Measurements from ENCODE around the gene SP140.
"Not testable (repeated sequence)": the region's sequence is repeated elsewhere in the genome, so short reads cannot be mapped to it uniquely, and the experiment has no call there.

The SP140 gene

GRCh38 chr2:230224458-230224857 is 1.1 kb upstream of the SP140 start:
- no peak overlapping the region for H3K4me3 ChIP-seq (ENCODE audit: low read depth, low read length)

GRCh38 chr2:230226051-230226551 is 565 bp downstream of the SP140 start:
- H3K4me3 ChIP-seq (ENCODE audit: low read depth, low read length): no peak overlapping the region

DNA sequence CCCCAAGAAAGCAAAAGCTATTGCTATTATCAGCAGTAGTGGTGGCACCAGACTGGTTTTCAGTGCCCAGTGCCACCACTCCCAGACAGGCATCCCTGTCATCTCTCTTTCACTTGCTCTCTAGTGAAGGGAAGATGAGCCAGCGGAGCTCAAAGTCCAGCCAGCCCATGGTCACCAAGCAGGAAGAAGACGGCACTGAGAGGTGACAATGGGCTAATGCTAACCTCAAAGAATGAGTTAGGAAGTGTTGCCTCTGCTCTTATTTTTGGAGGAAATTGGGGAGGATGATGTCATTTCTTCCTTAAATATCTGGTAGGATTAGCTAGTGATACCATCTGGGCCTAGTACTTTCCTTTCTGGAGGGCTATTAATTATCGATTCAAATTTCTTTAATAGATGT is 1.7 kb downstream of the SP140 start:
- H3K4me3 ChIP-seq (ENCODE audit: low read depth, low read length): no peak overlapping the region

DNA sequence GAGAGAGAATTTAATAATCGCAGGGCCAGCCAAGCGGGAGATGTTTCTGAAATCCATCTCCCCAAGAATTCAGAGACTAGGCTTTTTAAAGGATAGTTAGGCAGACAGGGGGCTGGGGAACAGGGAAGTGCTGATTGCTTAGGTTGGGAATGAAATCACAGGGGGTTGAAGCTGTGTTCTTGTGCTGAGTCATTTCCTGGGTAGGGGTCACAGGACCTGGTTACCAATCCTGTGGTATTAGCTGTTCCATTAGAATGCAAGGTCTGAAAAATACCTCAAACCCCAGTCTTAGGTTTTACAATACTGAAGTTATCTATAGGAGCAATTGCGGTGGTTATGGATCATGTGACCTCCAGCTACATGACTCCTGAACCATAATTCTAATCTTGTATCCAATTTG is 4.6 kb downstream of the SP140 start:
- H3K4me3 ChIP-seq (ENCODE audit: low read depth, low read length): no peak overlapping the region

- H3K4me3 ChIP-seq (ENCODE audit: low read depth, low read length): no peak overlapping the region
Observed at GRCh38 chr2:230230496-230231200, 5.1 kb downstream of the SP140 start.

- H3K4me3 ChIP-seq (ENCODE audit: low read depth, low read length): no peak overlapping the region
Observed at GRCh38 chr2:230231251-230231650, 5.7 kb downstream of the SP140 start.

DNA sequence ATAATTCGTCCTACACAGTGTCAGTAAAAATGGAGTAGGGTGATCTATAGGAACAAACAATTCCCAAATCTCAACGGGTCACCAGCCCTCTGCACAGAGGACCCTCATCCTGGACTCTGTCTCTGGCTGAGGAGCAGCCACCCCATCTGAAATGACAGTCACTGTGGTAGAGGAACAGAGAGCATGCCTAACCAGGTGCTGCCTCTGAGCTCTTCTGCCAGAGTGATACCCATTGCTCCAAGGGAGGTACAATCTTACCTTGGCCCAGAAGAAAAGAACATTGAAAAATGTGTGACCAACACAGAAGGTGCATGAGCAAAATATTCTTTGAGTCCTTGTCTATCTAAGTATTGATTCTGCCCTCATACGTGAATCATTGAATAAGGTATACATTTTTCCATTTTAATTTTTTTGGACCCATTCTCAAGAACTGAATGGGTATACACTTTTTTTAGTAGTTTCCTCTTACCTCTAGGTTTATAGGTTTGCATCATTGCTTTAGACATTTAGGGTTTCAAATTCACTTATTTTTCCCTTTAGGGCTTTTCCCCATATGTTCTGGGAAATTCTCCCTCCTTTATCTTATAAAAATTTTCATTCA is 8.7 kb downstream of the SP140 start:
- no peak overlapping the region for H3K4me3 ChIP-seq (ENCODE audit: low read depth, low read length)

- H3K4me3 ChIP-seq (ENCODE audit: low read depth, low read length): no peak overlapping the region
Observed at GRCh38 chr2:230234845-230235244, 9.3 kb downstream of the SP140 start.

DNA sequence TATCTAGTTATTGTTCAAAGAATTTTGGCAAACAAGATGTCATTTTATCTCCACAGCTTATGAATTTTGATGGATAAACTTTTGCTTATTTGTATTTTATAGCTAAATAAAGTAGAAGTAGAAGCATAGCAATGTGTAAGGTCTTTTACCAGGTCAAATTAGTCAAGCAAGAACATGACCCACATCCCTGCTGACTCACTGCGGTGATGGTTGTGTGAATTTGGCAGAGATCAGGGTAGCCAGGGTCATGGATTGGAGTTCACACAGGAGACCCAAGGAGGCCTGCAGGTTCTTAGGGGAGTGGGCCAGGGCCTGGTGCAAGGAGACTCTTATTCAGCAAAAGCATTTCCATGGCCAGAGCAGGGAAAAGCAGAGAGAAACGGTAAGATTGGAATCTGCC is 18.7 kb downstream of the SP140 start:
- H3K4me3 ChIP-seq (ENCODE audit: low read depth, low read length): no peak overlapping the region

GRCh38 chr2:230246206-230246605 is 20.7 kb downstream of the SP140 start:
- no peak overlapping the region for H3K4me3 ChIP-seq (ENCODE audit: low read depth, low read length)

GRCh38 chr2:230250231-230250630 is 24.7 kb downstream of the SP140 start:
- no peak overlapping the region for H3K4me3 ChIP-seq (ENCODE audit: low read depth, low read length)

DNA sequence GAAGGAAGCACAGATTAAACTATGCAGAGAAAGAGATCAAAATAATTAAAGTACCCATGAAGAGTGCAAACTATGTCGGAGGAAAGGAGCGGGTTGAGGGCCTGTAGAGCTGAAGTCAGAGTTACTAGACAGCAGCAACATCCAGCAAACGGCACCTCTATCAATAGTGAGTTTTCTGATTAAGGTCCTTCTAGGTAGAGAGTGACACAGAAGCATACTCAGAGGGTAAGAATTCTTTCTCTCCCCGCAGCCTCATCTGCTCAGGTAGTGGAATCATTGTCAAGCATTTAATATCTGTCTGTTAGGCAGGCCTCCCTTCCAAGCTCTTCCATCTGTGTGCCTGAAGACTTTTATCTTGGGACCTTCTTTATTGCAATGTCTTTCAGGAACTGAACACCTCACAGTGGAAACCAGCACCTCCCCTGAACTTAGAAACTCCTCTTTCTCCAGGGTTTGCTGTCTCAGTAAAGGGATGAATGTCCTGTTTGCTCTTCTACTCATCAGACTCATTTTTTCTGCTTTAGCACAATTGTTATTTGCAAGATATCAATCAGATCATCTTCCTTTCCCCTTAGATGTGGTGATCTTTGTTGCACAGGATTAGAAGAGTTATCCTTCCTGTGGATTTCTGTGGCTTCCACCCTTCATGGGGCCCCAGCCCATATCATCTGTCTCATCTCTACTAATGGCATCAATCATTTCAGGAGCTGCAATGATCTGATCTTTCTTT is 28.8 kb downstream of the SP140 start:
- H3K4me3 ChIP-seq (ENCODE audit: low read depth, low read length): no peak overlapping the region

DNA sequence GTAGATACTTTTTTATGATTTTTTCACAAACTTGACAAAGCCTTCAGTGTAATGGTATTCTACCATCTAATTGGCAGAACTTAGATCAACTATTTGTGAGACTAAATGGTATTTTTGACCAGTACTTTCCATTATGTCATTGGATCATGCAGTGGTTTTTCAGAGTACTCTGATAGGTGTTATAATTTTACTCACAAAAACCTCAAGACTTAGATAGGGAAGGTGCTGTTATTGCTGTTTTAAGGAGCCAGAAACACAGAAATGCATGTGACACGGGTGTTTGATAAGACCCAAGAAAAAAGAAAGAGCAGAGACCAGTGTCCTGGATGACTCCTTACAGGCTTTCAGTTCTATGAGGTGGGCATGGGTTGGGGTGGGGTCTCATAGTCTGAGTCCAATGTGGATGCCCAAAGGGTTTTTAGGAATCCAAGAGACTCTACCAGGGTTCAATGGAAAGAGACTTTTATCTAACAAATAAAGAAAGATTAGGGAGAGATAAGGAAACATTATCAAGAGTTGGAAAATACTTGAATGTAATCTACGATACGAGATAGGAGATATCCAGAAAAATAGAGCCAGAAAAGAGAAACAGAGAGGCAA is 31.3 kb downstream of the SP140 start:
- no peak overlapping the region for H3K4me3 ChIP-seq (ENCODE audit: low read depth, low read length)

- H3K4me3 ChIP-seq (ENCODE audit: low read depth, low read length): no peak overlapping the region
Observed at GRCh38 chr2:230258483-230258882, 32.9 kb downstream of the SP140 start.

DNA sequence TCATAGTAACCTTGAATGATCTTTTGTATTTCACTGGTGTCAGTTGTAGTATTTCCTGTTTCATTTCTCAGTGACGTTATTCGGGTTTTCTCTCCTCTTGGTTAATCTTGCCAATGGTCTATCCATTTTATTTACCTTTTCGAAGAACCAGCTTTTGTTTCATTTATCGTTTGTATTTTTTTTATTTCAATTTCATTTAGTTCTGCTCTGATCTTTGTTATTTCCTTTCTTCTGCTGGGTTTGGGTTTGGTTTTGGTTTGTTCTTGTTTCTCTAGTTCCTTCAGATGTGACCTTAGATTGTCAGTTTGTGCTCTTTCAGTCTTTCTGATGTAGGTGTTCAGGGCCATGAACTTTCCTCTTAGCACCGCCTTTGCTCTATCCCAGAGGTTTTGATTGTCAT is 36.7 kb downstream of the SP140 start:
- H3K4me3 ChIP-seq (ENCODE audit: low read depth, low read length): no peak overlapping the region

GRCh38 chr2:230264945-230265344 is 39.4 kb downstream of the SP140 start:
- H3K4me3 ChIP-seq (ENCODE audit: low read depth, low read length): not testable (repeated sequence)

GRCh38 chr2:230266638-230267037 is 41.1 kb downstream of the SP140 start:
- no peak overlapping the region for H3K4me3 ChIP-seq (ENCODE audit: low read depth, low read length)

DNA sequence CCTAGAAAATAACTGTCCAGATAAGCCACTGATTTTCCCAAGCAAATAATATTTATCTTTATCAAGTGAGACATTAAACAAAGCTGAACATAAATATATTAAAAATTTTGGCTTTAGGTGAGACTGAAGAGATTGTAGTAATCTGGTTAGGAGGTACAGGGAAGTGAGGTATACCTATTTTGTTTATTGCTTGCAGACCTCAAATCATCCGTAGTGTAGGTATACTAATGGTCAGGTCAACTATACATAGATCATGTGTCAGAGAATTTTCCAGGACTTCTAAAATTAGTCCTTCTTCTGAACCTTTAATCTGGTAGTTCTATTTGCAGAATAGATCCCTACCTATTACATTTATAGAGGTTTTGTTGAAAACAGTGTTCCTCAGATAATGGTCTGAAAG is 41.5 kb downstream of the SP140 start:
- H3K4me3 ChIP-seq (ENCODE audit: low read depth, low read length): no peak overlapping the region

GRCh38 chr2:230267556-230267955 is 42.0 kb downstream of the SP140 start:
- H3K4me3 ChIP-seq (ENCODE audit: low read depth, low read length): no peak overlapping the region

- no peak overlapping the region for H3K4me3 ChIP-seq (ENCODE audit: low read depth, low read length)
Observed at GRCh38 chr2:230268606-230269243, 43.2 kb downstream of the SP140 start.

GRCh38 chr2:230269715-230270114 is 44.2 kb downstream of the SP140 start:
- H3K4me3 ChIP-seq (ENCODE audit: low read depth, low read length): no peak overlapping the region

All from iPS-11a (cell line).